ENCODE measurements around the gene C3orf18.

DNA sequence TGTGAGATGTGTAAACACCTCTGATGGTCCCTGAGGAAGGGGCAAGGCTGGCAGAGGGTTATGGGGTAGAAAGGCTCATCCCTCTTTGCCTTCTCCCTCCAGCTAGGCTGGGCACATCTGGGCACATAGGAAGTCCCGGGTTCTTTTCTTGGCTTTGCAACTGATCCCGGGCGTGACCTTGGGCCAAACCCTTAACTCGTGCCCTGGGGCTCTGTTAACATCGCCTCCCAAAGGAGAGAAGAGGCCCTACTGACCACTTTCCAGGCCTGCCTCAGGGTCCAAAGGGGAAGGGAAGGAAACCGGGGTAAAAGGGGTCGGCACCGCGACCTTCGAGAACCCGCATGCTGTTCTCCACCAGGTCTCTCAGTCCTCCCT lies 549 bp downstream of the C3orf18 start:
- TF ChIP-seq POLR2A (IDR thresholded peaks at IDR 0.05; ENCODE audit: low read depth, low read length), result no peak
- TF ChIP-seq POLR2AphosphoS5 (IDR thresholded peaks at IDR 0.05; ENCODE audit: low read depth, low read length), result no peak
- TF ChIP-seq TAF1 (IDR thresholded peaks at IDR 0.05; ENCODE audit: low read depth, low read length), result no peak

All from GM12891 (cell line).